HepG2 (cell line): ENCODE results near the gene FBLL1. TPM values are rescaled to one million over a fixed set of nuclear protein-coding genes. Genes with fewer than 3 reads are reported as not detected.
A peak's percentile ranks its signal among the peaks of the same experiment; 100 is the strongest.

ENCODE experiments used
- EHMT2 ChIP-seq: fragments of 200-600 bp; sonication (generic); IDR thresholded peaks from 2 replicates; pipeline ENCODE4 v1.7.0; 2017; ENCODE audit warnings: antibody characterized with exemption, low read depth, low read length, borderline replicate concordance
- JUND ChIP-seq: sonication (generic); formaldehyde crosslinking; IDR thresholded peaks from 2 replicates; pipeline ENCODE4 v1.8.0; 2022; ENCODE audit warnings: mild to moderate bottlenecking, missing genetic modification reagents
- KAT2B ChIP-seq: fragments of 150-350 bp; IDR thresholded peaks from 2 replicates; pipeline ENCODE4 v1.6.1; 2014; ENCODE audit warnings: low read depth, low read length, borderline replicate concordance
- PATZ1 ChIP-seq: sonication (generic); formaldehyde crosslinking; IDR thresholded peaks from 2 replicates; pipeline ENCODE4 v1.4.0; 2020; ENCODE audit warnings: missing genetic modification reagents
- RARA ChIP-seq: IDR thresholded peaks from 2 replicates; pipeline ENCODE4 v1.6.1; 2016; ENCODE audit warnings: missing genetic modification reagents, missing compliant biosample characterization
- RFX1 ChIP-seq: fragments of 450-650 bp; IDR thresholded peaks from 2 replicates; pipeline ENCODE4 v1.6.1; 2017
- THRA ChIP-seq: sonication (generic); formaldehyde crosslinking; IDR thresholded peaks from 2 replicates; pipeline ENCODE4 v1.4.0; 2020; ENCODE audit warnings: missing genetic modification reagents, borderline replicate concordance
- WIZ ChIP-seq: sonication (generic); formaldehyde crosslinking; IDR thresholded peaks from 2 replicates; pipeline ENCODE4 v1.5.1; 2020; ENCODE audit warnings: mild to moderate bottlenecking, missing genetic modification reagents
- ZNF136 ChIP-seq: sonication (generic); formaldehyde crosslinking; IDR thresholded peaks from 2 replicates; pipeline ENCODE4 v1.8.1; 2022; ENCODE audit warnings: low read depth, mild to moderate bottlenecking, moderate library complexity, missing genetic modification reagents
- ZNF383 ChIP-seq: sonication (generic); formaldehyde crosslinking; IDR thresholded peaks from 2 replicates; pipeline ENCODE4 v1.4.0; 2020; ENCODE audit warnings: missing genetic modification reagents, mild to moderate bottlenecking, borderline replicate concordance
- ZNF407 ChIP-seq: sonication (generic); formaldehyde crosslinking; IDR thresholded peaks from one replicate; pipeline ENCODE4 v1.5.1; 2020; ENCODE audit warnings: mild to moderate bottlenecking, missing genetic modification reagents; ENCODE audit errors: not compliant biosample characterization
- ZNF569 ChIP-seq: sonication (generic); formaldehyde crosslinking; IDR thresholded peaks from 2 replicates; pipeline ENCODE4 v1.5.0; 2020; ENCODE audit warnings: mild to moderate bottlenecking, missing genetic modification reagents, moderate library complexity, borderline replicate concordance
- ZNF607 ChIP-seq: sonication (generic); formaldehyde crosslinking; IDR thresholded peaks from 2 replicates; pipeline ENCODE4 v1.5.1; 2020; ENCODE audit warnings: missing genetic modification reagents, mild to moderate bottlenecking, borderline replicate concordance
- ZNF691 ChIP-seq: sonication (generic); formaldehyde crosslinking; IDR thresholded peaks from 2 replicates; pipeline ENCODE4 v1.4.0; 2020; ENCODE audit warnings: missing genetic modification reagents, low read depth, mild to moderate bottlenecking, borderline replicate concordance
- ZNF841 ChIP-seq: sonication (generic); formaldehyde crosslinking; IDR thresholded peaks from 2 replicates; pipeline ENCODE4 v1.8.1; 2023; ENCODE audit warnings: missing genetic modification reagents, borderline replicate concordance
- ZSCAN9 ChIP-seq: IDR thresholded peaks from 2 replicates; pipeline ENCODE4 v1.6.1; 2016; ENCODE audit warnings: borderline replicate concordance
- polyA plus RNA-seq, 8 experiments: library from polyadenylated mRNA; depleted of rRNA in 3 of 8; stranded (reverse) in 7 of 8; unstranded in 1 of 8; fragments of >200 nt; fragmentation: Illumina TruSeq in 4 of 8; extraction: Trizol in 4 of 8; gene quantifications; 2 replicates each; pipeline versions ENCODE4 v1.2.1 to v1.2.3, GENCODE V29; 2011 to 2016; ENCODE audit warnings: low read depth in 4 of 8, missing spikeins in 1 of 8, mixed read lengths in 1 of 8; ENCODE audit not compliant: insufficient read depth in 1 of 8
- total RNA-seq, 5 experiments: library from RNA; depleted of rRNA; stranded (reverse); fragments of >200 nt; fragmentation: Illumina TruSeq; extraction: Trizol; gene quantifications; 2 replicates each; pipeline ENCODE4 v1.2.3, GENCODE V29; 2016; ENCODE audit warnings: low read depth in 1 of 5

FBLL1 gene
- total and polyA plus RNA-seq, 2 of the 13 experiments (the other 11 are each of a cell fraction or from before 2014, with no cell fraction given) = 0.17 to 0.18 TPM

- peak; percentile 72 for TF ChIP-seq ZNF407 (CRISPR knock-in tag)
- no peak for TF ChIP-seq ZNF607
- TF ChIP-seq RFX1 = no peak
- TF ChIP-seq ZNF136 (CRISPR knock-in tag) = 0 out of 2 replicates have a peak, but pooled peaks have one; percentile 20
- TF ChIP-seq ZNF841 (CRISPR knock-in tag) = no peak
- TF ChIP-seq EHMT2 = no peak
- peak; percentile 72; the same call in 1 of the 2 replicates for TF ChIP-seq THRA (CRISPR knock-in tag)
- TF ChIP-seq ZNF691 (CRISPR knock-in tag) = peak; percentile 80; the same call in 1 of the 2 replicates
- TF ChIP-seq PATZ1 = peak; percentile 68
- peak; percentile 66; the same call in 1 of the 2 replicates for TF ChIP-seq WIZ (CRISPR knock-in tag)
- TF ChIP-seq ZNF383 = 0 out of 2 replicates have a peak, but pooled peaks have one; percentile 25
- TF ChIP-seq ZNF569 (CRISPR knock-in tag) = no peak
- TF ChIP-seq ZSCAN9 (CRISPR knock-in tag) = peak; percentile 84
- TF ChIP-seq KAT2B = no peak
- TF ChIP-seq RARA (CRISPR knock-in tag) = peak; percentile 34
- peak; percentile 67; the same call in 1 of the 2 replicates for TF ChIP-seq JUND
Observed at GRCh38 chr5:168486136-168486879, 42.8 kb upstream of the FBLL1 start, which contains the start of gene RARS1 (continued).
